Kidney tubule cell (primary cell): ENCODE results near the gene EZR.

Experiments used
- DNase-seq: peaks from one replicate; pipeline ENCODE4 v3.0.0-alpha.2; 2018; ENCODE audit warnings: low spot score

The EZR gene

GRCh38 chr6:158760618-158761250 is 58.4 kb downstream of the EZR start:
- peak; percentile 13 for DNase-seq

GRCh38 chr6:158759966-158760617 is 59.1 kb downstream of the EZR start:
- DNase-seq = no peak

- DNase-seq = no peak
Measured at GRCh38 chr6:158758941-158759479, 60.2 kb downstream of the EZR start.

DNA sequence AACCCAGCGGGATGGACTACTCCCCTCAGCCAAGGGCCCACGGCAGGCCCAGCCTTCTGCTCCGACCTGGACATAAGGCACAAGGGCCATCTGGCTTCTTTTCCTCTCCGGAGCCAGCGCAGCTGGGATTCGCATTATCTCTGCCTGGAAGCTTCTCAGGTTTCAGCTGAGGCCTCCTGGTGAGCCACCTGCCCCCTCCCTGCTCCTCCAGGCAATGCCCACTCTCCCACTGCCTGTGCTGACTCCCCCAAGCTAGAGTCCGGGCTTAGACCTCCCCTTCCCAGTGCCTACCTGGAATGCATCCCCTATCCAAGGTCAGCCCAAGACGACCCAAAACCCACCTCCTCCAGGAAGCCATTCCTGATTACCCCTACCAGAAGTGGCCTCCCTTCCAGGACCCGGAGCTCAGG is 60.7 kb downstream of the EZR start:
- no peak for DNase-seq

GRCh38 chr6:158757753-158758090 is 61.4 kb downstream of the EZR start:
- no peak for DNase-seq

- no peak for DNase-seq
Measured at GRCh38 chr6:158756977-158757752, 62.0 kb downstream of the EZR start.

DNA sequence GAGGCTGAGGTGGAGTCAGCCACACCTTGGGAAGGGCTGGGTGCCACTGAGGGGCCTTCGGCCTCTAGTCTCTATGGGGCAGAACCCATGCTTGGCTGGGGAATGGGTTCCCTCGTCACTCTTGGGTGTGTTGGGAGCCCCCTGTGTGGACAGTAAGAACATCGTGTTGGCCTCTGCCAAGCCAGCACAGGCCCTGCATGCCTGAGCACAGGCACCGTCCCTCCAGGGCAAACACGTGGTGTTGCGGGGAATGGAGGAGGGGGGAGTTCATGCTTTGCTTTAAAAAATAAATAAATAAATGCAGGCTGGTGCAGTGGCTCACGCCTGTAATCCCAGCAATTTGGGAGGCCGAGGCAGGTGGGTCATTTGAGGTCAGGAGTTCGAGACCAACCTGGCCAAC is 63.0 kb downstream of the EZR start:
- no peak for DNase-seq

- DNase-seq = no peak
Measured at GRCh38 chr6:158755636-158756035, 63.5 kb downstream of the EZR start.

GRCh38 chr6:158754738-158755137 is 64.4 kb downstream of the EZR start:
- no peak for DNase-seq

- DNase-seq = no peak
Measured at GRCh38 chr6:158753811-158754210, 65.4 kb downstream of the EZR start.

- peak; percentile 54 for DNase-seq
Measured at GRCh38 chr6:158752613-158753012, 66.6 kb downstream of the EZR start.

DNA sequence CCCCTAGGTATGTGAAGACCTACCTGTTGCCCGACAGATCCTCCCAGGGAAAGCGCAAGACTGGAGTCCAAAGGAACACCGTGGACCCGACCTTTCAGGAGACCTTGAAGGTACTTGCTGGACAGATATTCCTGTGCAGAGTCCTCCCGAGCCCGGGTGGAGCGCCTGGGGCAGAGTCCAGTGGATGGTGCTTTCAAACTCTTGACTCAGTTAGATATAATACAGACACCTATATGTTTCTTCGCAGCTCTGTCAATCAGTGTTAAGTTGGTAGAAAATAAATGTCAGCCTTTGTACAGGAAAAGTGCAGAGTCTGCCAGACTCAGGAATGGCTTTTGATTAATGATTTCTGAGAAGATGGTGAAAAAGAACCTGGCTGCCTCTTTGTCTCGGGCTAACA is 67.2 kb downstream of the EZR start:
- peak; percentile 33 for DNase-seq

- DNase-seq = no peak
Measured at GRCh38 chr6:158751224-158751623, 67.9 kb downstream of the EZR start.

DNA sequence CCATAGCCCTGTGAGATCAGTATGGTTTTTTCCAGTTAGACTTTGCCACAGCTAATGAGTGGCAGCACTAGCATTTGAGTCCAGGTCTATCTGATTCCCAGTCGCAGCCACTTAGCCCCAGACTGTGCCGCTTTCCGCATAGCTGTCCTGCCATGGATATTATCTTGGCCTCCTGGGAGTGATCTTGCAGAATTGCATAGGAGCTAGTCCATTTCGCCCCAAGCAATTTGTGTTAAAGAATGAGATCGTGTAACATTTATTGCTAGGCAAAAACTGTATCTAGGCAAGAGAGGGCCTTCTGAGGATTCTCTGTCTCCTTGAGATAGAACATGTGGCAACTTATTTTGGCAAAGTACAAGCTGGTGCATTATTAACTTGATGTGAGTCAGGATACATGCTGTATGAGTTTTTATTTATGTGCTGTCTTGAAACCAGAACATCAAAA is 74.2 kb downstream of the EZR start:
- DNase-seq = peak; percentile 42

DNA sequence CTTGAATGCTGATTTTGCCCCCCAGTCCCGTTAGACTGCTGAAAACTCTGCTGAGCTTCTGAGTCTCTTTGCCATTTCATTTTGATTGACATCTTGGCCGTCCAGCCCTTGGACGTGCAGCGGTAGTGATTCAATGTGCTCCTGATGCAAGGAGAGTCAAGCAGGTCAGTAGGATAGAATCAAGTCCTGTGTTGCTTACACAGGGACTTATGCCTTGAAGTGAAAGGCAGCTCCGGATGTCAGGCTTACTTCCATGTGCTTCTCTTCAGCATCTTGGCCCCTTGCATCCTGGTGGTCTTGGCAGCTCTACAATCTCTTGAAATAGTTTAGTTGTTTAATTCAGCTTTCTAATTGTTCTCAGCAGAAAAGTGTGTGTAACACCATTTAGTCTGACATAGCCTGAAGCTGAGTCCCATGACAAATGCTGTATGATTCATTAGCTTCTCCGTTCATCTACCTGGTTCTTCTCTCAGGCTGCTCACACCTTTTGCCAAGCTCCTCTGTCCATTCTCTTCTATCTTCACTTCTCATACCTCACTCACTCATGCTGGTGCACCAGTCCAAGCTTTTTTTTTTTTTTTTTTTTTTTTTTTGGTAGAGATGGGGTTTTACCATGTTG is 76.0 kb downstream of the EZR start:
- peak; percentile 27 for DNase-seq

- no peak for DNase-seq
Measured at GRCh38 chr6:158739673-158740072, 79.5 kb downstream of the EZR start.

- peak; percentile 66 for DNase-seq
Measured at GRCh38 chr6:158737710-158738615, 81.2 kb downstream of the EZR start.

- DNase-seq = no peak
Measured at GRCh38 chr6:158737082-158737709, 82.0 kb downstream of the EZR start.

DNA sequence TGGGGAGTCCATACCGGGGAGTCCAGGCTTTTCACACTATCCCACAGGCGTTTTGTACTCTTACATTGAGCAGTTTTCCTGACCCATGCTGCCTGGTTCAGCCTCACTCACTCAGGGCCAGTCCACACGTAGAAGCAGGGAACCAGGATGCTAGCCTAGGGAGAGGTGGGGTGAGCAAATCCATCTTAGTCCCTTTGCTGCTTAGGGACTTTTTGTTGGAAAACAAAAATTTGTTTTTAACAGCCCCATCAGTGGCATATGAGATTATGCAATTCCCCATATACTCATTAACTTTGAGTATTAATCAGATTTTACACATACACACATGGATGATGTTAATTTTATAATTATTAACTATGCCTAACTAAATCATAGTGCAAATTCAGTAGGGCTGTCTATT is 84.2 kb downstream of the EZR start:
- no peak for DNase-seq

- DNase-seq = peak; percentile 33
Measured at GRCh38 chr6:158730541-158730907, 88.6 kb downstream of the EZR start.

DNA sequence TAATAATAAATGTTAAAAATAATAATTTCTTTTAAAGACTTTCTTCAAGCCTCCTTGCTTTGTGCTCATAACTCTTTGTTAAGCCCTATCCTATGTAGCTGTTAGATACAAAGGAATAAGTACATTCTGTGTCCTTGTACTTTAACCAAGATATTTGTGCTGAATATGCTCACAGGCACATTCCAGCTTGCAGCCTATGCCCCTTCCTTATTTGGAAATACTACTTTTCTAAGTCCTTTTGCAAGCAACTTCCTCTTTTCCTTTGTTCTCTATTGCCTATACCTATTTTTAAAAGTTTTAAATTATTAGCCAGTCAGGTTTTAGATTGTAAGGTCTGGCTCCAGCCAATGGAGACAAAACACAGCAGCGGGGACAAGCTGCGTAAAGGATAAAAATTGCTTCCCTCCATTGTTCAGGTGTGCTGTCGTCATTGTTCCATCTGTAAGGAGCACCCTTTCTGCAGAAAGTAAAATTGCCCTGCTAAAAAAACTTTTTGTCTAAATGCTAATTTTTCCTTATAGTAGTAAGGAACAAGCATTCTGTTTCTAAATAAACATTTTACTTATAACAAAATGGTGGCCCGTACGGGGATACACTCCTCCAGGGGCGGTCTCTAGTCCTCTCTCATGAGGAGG is 89.1 kb downstream of the EZR start:
- DNase-seq = no peak
